ENCODE results near the gene RARB. TPM values are rescaled to one million over a fixed set of nuclear protein-coding genes. Genes with fewer than 3 reads are reported as not detected.

The RARB gene
- total RNA-seq, 1 donor from 2014 or later = 20.3 TPM

DNA sequence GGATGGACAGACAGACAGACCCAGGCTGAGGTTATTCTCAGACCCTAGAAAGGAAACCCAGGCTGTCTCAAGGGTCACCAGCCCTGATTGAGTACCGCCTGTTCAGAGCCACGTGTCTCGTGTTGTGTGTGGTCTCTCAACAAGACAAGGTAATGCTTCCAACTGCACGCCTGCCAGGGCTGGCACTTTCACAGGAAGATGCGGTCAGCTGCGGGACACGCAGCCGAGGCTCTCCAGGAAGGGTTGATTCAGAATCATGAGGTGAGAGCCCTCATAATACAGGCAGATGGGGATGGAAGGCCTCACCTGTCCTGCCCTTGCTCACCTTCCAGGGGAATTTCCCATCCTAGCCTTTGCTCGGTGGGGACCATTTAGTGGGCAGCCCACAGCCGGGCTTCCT, 155.3 kb downstream of the RARB start:
- intact Hi-C loops (cut with DNase I) = no loop called here
- peak; percentile 63 for DNase-seq (ENCODE audit: low spot score)

DNA sequence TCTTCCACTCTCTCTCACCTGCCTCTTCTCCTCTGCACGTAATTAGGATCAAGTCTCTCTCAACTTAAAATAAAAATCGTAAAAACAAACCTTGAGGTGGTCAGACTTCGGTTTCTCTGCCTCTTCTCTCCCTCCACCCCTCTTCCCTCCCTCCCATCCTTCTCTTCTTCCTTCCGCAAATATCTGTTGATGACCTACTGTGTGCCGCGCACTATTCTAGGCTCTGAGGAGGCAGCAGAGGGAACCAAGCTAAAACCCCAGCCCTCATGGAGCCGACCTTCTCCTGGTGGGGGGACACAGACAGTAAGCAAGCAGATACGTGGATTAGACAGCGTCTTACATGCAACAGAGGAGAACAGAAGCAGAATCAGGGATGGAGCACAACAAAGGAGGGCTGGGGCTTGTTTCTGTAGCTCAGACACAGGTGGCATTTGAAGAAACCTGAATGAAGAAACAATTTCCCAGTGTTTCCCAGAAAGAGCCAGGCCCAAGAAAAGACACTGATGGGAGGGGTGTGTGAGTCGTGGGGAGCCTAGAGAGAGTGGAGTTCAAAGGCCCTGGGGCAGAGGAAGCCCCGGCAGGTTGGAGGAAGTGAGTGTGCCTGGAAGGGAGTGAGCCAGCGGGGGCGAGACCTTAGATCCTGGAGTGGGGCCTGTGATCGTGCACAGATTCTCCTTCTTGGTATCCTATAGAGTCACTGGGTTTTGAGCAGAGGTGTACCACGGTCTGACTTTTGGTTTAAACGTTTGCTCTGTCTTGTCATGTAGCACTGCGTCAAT, 156.1 kb downstream of the RARB start:
- intact Hi-C loops (cut with DNase I) = no loop called here
- DNase-seq (ENCODE audit: low spot score) = peak; percentile 47

DNA sequence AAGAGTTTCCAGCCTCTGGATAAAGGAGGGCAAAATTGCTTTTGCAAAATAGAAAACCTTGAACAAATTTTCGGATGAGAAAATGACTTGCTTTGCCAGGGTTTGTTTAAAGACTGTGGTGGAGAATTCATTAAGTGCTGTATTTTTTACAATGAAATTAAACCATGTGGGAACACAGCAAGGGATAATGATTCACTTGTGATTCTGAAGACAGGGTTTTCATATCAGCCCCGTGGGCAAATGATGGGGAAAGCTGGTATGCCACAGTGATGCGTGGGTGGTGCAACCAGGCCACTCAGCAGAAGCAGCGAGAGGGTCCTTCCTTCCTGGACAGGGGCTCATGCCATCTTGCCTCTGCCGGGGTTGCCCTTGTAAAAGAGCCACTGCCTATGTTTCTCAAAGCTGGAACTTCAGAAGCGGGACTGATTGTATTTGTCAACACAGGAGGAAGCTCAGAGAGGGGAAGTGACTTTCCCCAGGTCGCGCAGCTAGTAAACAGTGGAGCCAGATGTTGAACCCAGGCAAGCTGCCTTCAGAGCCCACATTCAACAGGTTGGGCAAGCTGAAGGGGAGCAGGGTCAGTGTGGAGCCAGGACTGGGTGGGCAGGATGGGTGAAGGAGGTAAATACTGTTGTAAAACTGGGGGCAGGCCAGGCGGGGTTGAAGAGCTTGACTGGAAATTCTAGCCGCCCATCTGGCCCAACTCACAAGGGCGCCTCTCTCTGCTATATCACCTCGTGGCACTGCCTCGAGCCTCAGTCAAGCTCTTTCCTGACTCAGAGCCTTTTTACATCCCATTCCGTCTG, 157.5 kb downstream of the RARB start:
- intact Hi-C loops (cut with DNase I) = no loop called here
- DNase-seq (ENCODE audit: low spot score) = peak; percentile 58

DNA sequence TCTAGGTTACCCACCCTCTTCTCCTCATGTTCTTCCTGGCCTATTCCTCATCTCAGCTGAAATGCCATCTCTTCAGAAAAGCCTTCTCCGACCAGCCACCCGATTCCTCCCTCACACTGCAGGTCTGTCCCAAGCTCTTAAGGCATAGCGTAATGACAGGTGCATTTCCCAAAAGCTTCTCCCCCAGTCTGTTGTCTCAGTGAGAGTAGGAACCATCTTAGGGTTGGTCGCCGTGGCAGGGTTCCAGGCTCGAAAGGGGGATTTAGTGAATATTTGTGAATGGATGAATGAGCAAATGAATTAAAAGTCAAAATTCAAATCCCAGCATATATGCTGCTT, 158.1 kb downstream of the RARB start:
- intact Hi-C loops (cut with DNase I) = no loop called here

DNA sequence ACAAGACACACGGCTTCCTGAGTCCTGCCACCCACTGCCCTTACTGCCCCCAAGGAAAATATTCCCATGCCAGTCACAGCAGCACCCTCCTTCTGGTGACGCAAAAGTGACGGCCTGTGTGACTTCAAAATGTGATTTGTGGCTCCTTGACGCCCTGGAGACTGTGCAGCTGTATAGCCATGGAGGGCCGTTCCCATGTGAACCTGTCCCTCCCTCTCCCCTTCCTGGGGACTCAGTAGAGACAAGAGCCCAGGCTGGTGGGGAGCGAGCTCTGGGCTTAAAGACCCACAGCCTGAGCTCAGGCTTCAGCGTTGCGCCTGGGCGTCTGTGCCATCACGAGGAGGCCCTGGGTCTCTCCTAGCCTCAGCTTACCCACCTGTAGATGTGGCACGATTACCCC, 158.5 kb downstream of the RARB start:
- DNase-seq (ENCODE audit: low spot score) = peak; percentile 72
- intact Hi-C loops (cut with DNase I) = no loop called here

More for the DNA sequence above, 158.1 kb downstream of the RARB start:
- no peak for DNase-seq (ENCODE audit: low spot score)

DNA sequence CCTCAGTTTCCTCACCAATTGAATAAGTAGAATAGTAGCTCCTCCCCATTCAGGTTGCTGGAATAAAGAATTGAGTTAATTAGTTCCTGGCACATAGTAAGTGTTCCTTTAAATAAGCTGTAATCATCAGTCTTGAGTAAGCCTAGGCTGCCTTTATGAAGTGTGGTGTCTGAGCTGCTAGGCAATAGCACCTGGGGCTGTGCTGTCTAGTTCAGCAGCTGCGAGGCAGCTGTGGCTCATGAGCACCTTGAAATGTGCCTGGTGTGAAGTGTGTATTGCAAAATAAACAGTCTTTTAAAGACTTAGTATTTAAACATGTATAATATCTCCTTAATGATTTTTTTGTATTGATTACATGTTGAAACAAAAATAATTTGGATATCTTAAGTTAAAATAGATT, 159.0 kb downstream of the RARB start:
- intact Hi-C loops (cut with DNase I) = no loop called here

DNA sequence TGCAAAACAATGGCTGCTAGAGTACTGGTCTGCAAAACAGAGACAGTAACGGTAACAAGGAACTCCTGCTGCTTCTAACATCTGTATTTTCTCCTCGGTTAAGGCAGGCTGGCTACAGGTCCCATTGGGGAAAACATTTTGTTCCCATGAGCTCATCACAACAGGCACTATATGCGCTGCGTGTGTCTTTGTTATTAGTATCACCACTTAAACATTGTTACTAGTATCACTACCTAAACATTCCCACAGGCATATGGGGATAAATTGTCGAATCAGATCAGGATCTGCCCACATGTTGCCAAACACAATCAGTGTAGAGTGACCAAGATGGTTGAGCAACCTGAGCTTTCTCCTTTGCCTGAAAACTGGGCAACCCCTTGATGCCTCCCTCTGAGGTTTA, 159.5 kb downstream of the RARB start:
- intact Hi-C loops (cut with DNase I) = no loop called here
- DNase-seq (ENCODE audit: low spot score) = no peak

More for the DNA sequence above, 159.0 kb downstream of the RARB start:
- DNase-seq (ENCODE audit: low spot score) = no peak

DNA sequence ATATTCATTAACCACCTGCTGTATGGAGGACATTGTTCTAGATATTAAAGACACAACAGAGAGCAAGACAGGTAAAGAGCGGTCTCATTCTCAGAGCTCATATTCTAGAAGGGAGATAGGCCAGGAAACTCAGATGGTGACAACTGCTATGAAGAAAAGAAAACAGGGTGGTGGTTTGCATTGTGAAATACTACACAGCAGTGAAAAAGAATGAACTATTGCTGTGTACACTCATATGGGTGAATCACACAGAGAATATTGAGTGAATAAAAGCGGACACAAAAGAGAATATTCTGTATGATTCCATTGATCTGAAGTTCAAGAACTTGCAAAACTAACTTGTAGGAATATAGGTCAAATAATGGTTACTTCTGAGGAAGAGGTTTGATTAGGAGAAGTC, 159.9 kb downstream of the RARB start:
- intact Hi-C loops (cut with DNase I) = no loop called here
- DNase-seq (ENCODE audit: low spot score) = no peak

DNA sequence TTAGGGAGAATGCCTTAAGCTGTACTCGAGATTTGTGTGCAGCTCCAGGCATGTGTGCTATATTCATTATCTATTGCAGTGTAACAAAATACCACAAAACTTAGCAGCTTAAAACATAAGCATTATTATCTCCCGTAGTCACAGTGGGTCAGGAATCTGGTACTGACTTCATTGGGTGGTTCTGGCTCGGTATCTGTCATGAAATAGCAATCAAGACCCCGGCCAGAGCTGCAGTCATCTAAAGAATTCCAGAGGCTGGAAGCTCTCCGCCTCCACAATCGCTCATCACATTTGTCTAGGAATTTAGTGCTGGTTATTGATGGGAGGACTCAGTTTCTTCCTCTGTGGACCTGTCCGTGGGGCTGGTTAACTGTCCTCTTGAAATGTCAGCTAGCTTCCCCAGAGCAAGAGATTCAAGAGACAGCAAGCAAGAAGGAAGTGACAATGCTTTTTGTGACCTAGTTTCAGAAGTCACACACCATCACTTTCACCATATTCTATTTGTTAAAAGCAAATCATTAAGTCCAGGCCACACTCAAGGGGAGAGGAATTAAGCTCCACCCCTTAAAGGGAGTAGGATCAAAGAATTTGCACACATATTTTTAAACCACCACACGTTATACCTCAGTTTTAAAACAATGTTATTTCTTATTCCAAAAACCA, 160.5 kb downstream of the RARB start:
- no peak for DNase-seq (ENCODE audit: low spot score)

DNA sequence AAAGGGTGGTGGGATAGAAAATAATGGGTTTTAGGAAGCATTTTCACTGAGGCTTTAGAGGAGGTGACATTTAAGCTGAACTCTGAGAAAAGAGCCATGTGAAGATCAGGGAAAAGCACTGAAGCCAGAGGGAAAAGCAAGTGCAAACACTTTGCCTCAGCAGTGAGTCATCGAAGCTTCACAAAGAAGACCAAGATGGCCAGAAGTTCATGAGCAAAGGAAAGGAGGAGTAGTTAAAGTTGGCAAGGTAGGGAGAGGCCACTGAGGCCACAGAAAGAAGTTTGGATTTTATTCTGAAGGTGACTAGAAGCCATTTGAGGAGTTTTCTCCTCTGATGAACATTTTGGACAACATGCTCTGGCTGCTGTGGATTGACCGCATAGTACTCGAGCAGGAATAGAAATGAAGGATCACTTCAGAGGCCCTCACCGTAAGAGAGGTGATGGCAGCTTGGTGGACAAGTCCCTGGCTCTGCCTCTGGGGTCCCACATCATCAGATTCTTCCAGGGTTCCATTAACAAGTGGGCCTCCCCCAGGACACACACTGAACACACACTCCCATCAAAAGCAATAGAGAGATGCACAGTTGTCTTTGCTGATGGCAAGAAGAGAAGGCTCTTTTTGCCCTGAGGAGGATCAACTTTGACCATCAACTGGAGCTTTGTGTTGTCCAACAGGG, 161.2 kb downstream of the RARB start:
- intact Hi-C loops (cut with DNase I) = loop anchor here (1.0 kb wide), 1 partner anchor 163 kb away; no protein-coding TSS in a partner anchor
- peak; percentile 26 for DNase-seq (ENCODE audit: low spot score)

More for the DNA sequence above, 160.5 kb downstream of the RARB start:
- intact Hi-C loops (cut with DNase I) = loop anchor here (1.0 kb wide), 1 partner anchor 162 kb away; no protein-coding TSS in a partner anchor

DNA sequence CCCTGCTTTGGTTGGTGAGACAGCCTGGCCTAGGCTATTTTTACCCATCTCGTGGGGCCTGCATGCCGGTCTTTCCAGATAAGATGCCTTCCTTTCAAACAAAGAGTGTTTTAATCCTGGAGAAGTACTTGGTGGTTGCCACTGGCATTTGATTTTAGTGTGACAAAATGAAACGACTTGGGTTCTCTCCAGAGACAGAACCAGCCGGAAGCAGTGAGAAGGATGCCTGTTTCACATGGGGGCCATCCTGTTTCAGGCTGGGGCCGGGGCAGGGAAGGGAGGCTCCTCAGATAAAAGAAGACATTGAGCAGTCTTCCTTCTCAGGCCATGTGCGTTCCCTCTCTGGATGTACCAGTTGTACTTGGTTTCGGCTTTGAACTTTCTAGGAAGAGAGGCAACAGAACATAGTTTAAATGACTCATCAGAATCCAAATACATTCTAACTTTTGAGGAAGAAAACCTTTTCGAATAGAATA, 161.8 kb downstream of the RARB start:
- intact Hi-C loops (cut with DNase I) = loop anchor here (1.0 to 5.0 kb wide), 6 partner anchors 123 to 628 kb away; no protein-coding TSS in a partner anchor
- DNase-seq (ENCODE audit: low spot score) = peak; percentile 80

DNA sequence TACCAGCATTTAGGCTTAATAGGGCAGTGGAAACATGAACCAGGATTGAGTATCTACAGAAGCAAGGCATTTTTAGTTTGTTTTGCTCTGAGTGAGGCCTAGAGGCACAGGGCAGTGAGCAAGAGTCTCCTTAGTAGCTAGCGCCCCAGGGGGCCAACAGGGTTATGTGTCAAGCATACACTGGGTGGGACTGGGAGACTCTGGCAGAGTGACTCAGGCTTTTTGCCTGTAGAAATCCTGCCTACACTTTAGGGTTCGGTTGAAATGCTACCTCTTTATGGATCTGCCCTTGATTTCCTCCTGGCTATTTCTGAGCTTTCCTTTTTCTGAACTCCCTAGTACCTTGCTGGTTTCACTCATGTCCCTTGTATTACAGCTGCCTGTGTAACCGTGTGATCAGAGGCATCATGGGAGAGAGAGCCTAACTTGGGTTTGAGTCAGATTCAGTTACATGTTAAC, 164.5 kb downstream of the RARB start:
- DNase-seq (ENCODE audit: low spot score) = peak; percentile 76
- intact Hi-C loops (cut with DNase I) = loop anchor here (2.0 to 5.0 kb wide), 6 partner anchors 80 to 630 kb away; no protein-coding TSS in a partner anchor

DNA sequence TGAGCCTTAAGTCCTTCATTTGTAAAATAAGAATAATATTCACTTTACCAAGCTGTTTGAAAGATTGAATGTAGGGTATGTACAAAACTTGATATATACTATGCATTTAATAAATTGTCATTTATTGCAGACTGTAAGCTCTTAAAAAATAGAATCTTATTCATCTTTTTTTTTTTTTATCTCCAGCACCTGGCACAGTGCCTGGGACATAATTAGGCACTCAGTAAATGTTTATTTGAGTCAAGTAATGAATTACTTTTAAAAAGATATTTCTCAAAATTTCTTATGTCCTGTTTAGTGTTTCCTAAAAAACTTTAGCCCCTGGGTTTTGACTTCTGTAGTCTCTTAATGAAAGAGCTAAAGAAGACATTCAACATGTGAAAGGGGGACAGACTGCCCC, 164.9 kb downstream of the RARB start:
- DNase-seq (ENCODE audit: low spot score) = no peak
- intact Hi-C loops (cut with DNase I) = loop anchor here (2.0 to 5.0 kb wide), 6 partner anchors 80 to 631 kb away; no protein-coding TSS in a partner anchor

DNA sequence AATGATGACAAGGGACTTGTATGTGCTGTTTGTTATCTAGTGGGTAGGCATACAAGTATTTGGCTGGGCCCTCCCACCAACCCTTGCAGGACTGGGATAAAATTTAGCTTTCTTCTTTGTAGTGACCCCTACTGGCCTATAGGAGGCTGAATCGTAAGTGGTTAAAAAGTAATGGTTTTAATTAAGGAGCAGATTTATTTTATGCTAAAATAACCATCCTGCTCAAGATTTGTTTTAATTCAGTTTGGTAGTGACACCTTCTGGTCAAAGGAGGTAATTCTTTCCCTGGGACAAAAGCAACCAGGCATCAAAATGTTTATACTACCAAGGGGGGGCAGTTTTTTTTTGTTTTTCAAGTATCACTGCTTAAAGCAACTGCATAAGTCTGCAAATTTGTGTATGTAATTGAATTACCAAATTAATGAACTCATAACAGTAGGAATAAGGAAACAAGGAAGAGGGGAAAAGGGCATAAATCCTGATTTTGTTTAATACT, 166.0 kb downstream of the RARB start:
- DNase-seq (ENCODE audit: low spot score) = no peak

DNA sequence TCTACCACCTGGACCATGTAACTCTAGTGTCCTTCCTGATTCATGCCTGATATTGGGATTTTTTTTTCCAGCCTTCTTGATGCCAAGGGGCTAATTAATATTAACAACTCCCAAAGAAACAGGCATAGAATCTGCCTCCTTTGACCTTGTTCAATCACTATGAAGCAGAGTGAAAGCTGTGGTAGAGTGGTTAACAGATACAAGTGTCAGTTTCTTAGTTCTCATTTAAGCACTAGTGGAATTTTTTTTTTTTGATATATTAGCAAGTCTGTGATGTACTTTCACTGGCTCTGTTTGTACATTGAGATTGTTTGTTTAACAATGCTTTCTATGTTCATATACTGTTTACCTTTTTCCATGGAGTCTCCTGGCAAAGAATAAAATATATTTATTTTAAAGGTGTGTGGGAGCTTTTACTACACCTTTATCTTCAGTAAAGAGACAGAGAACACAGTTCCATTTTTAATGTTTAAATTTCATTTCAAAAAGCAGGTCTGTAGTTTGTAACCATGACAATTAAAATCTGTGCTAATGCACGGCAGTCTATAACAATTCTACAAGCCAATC, 169.6 kb downstream of the RARB start:
- DNase-seq (ENCODE audit: low spot score) = no peak
- intact Hi-C loops (cut with DNase I) = no loop called here

More for the DNA sequence above, 166.0 kb downstream of the RARB start:
- intact Hi-C loops (cut with DNase I) = loop anchor here (5.0 kb wide), 5 partner anchors 127 to 632 kb away; no protein-coding TSS in a partner anchor

DNA sequence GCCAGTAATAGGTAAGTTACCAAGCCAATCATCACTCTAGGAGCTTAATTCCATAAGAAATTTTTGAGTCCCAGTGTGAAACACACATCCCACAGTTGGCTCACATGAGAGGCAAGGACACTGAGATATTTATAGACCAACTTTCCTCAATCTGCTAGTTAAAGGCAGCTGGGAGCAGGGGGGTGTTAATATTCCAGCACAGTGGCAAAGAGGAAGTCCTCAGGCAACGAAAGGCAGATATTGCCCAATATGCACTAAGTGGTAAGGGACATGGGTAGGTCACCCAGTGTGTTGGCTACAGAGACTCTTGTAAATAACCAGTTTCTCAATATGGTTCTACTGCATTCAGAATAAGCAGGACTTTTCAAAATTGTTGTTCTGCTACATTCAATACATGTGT, 175.6 kb downstream of the RARB start:
- intact Hi-C loops (cut with DNase I) = loop anchor here (5.0 kb wide), 1 partner anchor 831 kb away; no protein-coding TSS in a partner anchor
- DNase-seq (ENCODE audit: low spot score) = no peak

DNA sequence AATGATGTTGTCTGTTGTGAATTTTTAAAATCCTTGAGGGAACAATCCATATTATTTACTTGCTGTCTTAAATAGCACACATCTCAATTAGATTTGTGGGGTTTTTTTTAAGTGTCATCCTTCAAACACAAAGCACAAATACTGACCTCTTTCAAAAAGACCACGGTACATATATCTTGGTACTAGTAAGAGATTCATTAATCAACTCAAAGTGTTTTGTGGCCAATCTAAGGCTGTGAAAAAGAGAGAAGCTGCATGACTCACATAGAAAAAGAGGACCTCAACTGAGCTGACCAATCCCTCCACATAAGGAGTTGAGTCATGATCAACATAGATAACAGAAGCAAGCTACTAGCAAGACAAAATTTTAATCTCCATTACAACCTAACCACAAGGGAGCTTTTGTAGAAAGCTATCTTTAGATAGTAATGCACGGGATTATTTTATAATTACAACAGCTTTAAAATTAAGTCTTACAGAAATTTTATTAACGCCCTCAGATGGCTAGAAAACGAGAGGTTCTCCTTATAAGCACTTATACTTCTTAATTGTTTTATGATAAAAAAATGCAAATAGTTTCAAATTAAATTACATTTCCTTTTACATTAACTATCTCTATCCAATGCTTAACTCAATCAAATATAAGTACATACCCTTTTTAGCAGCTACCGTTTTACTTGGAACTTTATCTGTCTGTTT, 176.2 kb downstream of the RARB start:
- intact Hi-C loops (cut with DNase I) = loop anchor here (5.0 kb wide), 1 partner anchor 832 kb away; no protein-coding TSS in a partner anchor
- DNase-seq (ENCODE audit: low spot score) = no peak

DNA sequence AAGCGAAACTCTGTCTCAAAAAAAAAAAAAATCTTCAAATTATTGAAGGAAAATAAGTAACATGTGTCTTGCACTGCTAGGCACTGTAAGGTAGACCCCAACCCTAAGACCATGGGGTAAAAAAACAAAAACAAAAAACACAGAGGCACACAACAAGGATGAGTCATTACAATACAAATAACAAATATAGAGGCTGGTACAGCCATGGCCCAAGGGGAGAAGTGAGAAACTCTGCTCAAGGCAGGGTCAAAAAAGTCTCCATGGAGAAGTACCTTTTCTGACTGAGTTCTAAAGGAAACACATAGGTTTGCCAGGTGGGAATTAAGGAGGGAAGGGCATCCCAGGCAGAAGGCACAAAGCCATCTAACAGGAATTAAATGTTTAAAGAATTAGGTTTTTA, 182.1 kb downstream of the RARB start:
- no peak for DNase-seq (ENCODE audit: low spot score)

More for the DNA sequence above, 182.1 kb downstream of the RARB start:
- intact Hi-C loops (cut with DNase I) = no loop called here

All from cardiac septum (tissue), 1 donor.